PC-9 (cell line): Measurements from ENCODE around the gene ACTN2.

ENCODE experiments used
- EZH2 ChIP-seq: fragments of 200-600 bp; sonication (generic); IDR thresholded peaks from 2 replicates; pipeline ENCODE4 v1.8.0; 2017; ENCODE audit warnings: antibody characterized with exemption, low read depth
- TF ChIP-seq, protein P1 (sequence below): fragments of 200-600 bp; sonication (generic); conservative IDR thresholded peaks from 2 replicates; pipeline ENCODE4 v1.6.1; 2017; ENCODE audit warnings: mixed run types, antibody characterized with exemption, mild to moderate bottlenecking, moderate library complexity

DNA sequence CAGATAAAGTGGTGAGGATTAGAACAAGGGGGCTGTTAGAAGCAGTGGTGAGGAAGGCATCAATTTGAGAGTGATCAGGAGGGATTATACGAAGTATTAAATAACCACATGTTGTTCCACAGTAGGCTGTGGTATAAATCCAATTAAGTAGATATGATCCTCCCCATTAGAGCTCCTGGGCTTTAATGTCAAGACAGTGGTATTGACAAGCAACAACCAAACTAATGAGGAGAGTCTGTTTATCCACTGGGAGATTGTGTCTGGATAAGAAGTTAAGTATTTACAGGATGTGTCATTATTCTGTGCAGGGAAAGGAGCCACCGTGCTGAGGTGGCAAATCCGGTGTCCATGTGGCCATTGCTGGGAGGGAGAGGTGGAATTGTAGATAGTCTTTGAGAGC is 5.8 kb downstream of the ACTN2 start:
- TF ChIP-seq, protein P1, sequence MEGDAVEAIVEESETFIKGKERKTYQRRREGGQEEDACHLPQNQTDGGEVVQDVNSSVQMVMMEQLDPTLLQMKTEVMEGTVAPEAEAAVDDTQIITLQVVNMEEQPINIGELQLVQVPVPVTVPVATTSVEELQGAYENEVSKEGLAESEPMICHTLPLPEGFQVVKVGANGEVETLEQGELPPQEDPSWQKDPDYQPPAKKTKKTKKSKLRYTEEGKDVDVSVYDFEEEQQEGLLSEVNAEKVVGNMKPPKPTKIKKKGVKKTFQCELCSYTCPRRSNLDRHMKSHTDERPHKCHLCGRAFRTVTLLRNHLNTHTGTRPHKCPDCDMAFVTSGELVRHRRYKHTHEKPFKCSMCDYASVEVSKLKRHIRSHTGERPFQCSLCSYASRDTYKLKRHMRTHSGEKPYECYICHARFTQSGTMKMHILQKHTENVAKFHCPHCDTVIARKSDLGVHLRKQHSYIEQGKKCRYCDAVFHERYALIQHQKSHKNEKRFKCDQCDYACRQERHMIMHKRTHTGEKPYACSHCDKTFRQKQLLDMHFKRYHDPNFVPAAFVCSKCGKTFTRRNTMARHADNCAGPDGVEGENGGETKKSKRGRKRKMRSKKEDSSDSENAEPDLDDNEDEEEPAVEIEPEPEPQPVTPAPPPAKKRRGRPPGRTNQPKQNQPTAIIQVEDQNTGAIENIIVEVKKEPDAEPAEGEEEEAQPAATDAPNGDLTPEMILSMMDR: no peak
- TF ChIP-seq EZH2: no peak
